B cell (primary cell): ENCODE results near the gene GET4. TPM values are rescaled to one million over a fixed set of nuclear protein-coding genes. Genes with fewer than 3 reads are reported as not detected.
"Not testable (repeated sequence)": the region's sequence is repeated elsewhere in the genome, so short reads cannot be mapped to it uniquely, and the experiment has no call there.

Source experiments
- ATAC-seq: fragments of 200-7000 bp; cut with Tn5 transposase; one replicate; pipeline ENCODE4 v1.10.0; 2021; ENCODE audit warnings: low read depth, mild to moderate bottlenecking, moderate number of reproducible peaks, moderate library complexity
- CTCF ChIA-PET: fragments of 350-600 bp; sonication (Branson Sonifier 250); formaldehyde crosslinking; loops from one replicate; lab custom pipeline; 2021; ENCODE audit warnings: antibody characterized with exemption, inconsistent platforms; lab: Charles Lee
- POLR2A ChIA-PET: fragments of 350-600 bp; sonication (Branson Sonifier 250); formaldehyde crosslinking; loops from one replicate; lab custom pipeline; 2021; ENCODE audit warnings: antibody characterized with exemption; lab: Charles Lee
- DNase-seq: peaks from one replicate; pipeline ENCODE4 v3.0.0; 2013
- H2AFZ ChIP-seq: 2 replicates; pipeline ENCODE4 v1.6.1; 2012; ENCODE audit warnings: mild to moderate bottlenecking, low read depth, low read length; ENCODE audit not compliant: insufficient read depth, poor library complexity, severe bottlenecking
- H3K27ac ChIP-seq, 2 donors: 1 replicate in 1 of 2; 2 replicates in 1 of 2; pipeline ENCODE4 v1.5.1; 2012 to 2013; ENCODE audit warnings: low read length in 2 of 2, mild to moderate bottlenecking in 2 of 2, moderate library complexity in 1 of 2
- H3K27me3 ChIP-seq, 4 experiments: fragments of 200-600 bp in 1 of 4; sonication (generic) in 1 of 4; replicated peaks in 1 of 4; 1 replicate in 2 of 4; 2 replicates in 2 of 4; pipeline versions ENCODE4 v1.6.1 to v1.7.0; 2013 to 2016; ENCODE audit warnings: low read length in 3 of 4, mild to moderate bottlenecking in 2 of 4, mixed read lengths in 1 of 4, moderate library complexity in 1 of 4; ENCODE audit not compliant: insufficient read depth in 4 of 4, control insufficient read depth in 3 of 4; ENCODE audit errors: control extremely low read depth in 1 of 4
- H3K36me3 ChIP-seq, 2 experiments: replicated peaks in 1 of 2; 1 replicate in 1 of 2; 2 replicates in 1 of 2; pipeline versions ENCODE4 v1.6.1 to v1.7.1; 2013; ENCODE audit warnings: low read length in 1 of 2; ENCODE audit not compliant: insufficient read depth in 2 of 2, control insufficient read depth in 1 of 2; ENCODE audit errors: control extremely low read depth in 1 of 2, extremely low read depth in 1 of 2
- H3K4me1 ChIP-seq, 2 donors: fragments of 200-600 bp in 1 of 2; sonication (generic) in 1 of 2; 1 replicate in 1 of 2; 2 replicates in 1 of 2; pipeline versions ENCODE4 v1.5.1 to v1.6.1; 2013 to 2017; ENCODE audit warnings: low read length in 2 of 2; ENCODE audit not compliant: control insufficient read depth in 2 of 2, insufficient read depth in 2 of 2
- H3K4me2 ChIP-seq: replicated peaks from 2 replicates; pipeline ENCODE3; 2012; ENCODE audit warnings: mild to moderate bottlenecking, low read depth, low read length; ENCODE audit not compliant: poor library complexity, severe bottlenecking
- H3K4me3 ChIP-seq, 5 experiments: fragments of 200-600 bp in 1 of 5; sonication (generic) in 1 of 5; 1 replicate in 3 of 5; 2 replicates in 2 of 5; pipeline versions ENCODE4 v1.5.1 to v1.7.0; 2011 to 2016; ENCODE audit warnings: low read length in 4 of 5, mild to moderate bottlenecking in 4 of 5, low read depth in 2 of 5, control low read depth in 1 of 5, moderate library complexity in 1 of 5; ENCODE audit not compliant: insufficient read depth in 1 of 5; ENCODE audit errors: control extremely low read depth in 1 of 5, extremely low read depth in 1 of 5
- H3K79me2 ChIP-seq: fragments of 200-600 bp; sonication (generic); one replicate; pipeline ENCODE4 v1.6.0; 2016; ENCODE audit warnings: low read length; ENCODE audit not compliant: control insufficient read depth, insufficient read depth
- H3K9ac ChIP-seq: fragments of 200-600 bp; sonication (generic); 2 replicates; pipeline ENCODE4 v1.6.1; 2017; ENCODE audit warnings: mild to moderate bottlenecking, low read length, moderate library complexity
- H3K9me3 ChIP-seq, 3 donors: one replicate each; pipeline versions ENCODE4 v1.6.1 to v1.7.1; 2013; ENCODE audit warnings: low read length in 2 of 3; ENCODE audit not compliant: control insufficient read depth in 2 of 3, insufficient read depth in 1 of 3; ENCODE audit errors: control extremely low read depth in 1 of 3
- H4K20me1 ChIP-seq: 2 replicates; pipeline ENCODE4 v1.6.0; 2012; ENCODE audit warnings: mild to moderate bottlenecking, low read length; ENCODE audit not compliant: insufficient read depth, control insufficient read depth, poor library complexity, severe bottlenecking
- H3K27ac Mint-ChIP-seq: one replicate; pipeline ENCODE4 v1.8.0; 2021; ENCODE audit warnings: mixed read lengths
- H3K27me3 Mint-ChIP-seq: one replicate; pipeline ENCODE4 v1.8.0; 2021; ENCODE audit warnings: mixed read lengths
- H3K4me1 Mint-ChIP-seq: one replicate; pipeline ENCODE4 v1.8.0; 2021; ENCODE audit warnings: mixed read lengths
- H3K4me3 Mint-ChIP-seq: one replicate; pipeline ENCODE4 v1.8.0; 2021; ENCODE audit warnings: mixed read lengths
- H3K9me3 Mint-ChIP-seq: one replicate; pipeline ENCODE4 v1.8.0; 2022; ENCODE audit warnings: mixed read lengths; ENCODE audit not compliant: insufficient read depth
- EZH2 ChIP-seq: IDR thresholded peaks from 2 replicates; pipeline ENCODE4 v1.6.1; 2012; ENCODE audit warnings: borderline replicate concordance, low read depth, mild to moderate bottlenecking, moderate library complexity, low read length; ENCODE audit not compliant: insufficient read depth, poor library complexity, severe bottlenecking
- WGBS: methylation state at CpG from one replicate; pipeline ENCODE4 v1.1.5; 2013; ENCODE audit warnings: missing lambda C conversion rate; ENCODE audit not compliant: insufficient coverage; 5-methylcytosine and 5-hydroxymethylcytosine counted together
- intact Hi-C: fragments of 100-400 bp; cut with micrococcal nuclease; formaldehyde crosslinking; loops from one replicate; pipeline ENCODE4 v1.10.0; 2022
- polyA plus RNA-seq: library from polyadenylated mRNA; depleted of rRNA; stranded (reverse); fragments of >200 nt; gene quantifications from 2 replicates; pipeline ENCODE4 v1.2.3, GENCODE V29; 2012
- total RNA-seq, 2 donors: library from RNA; stranded (reverse); fragments of 120-200 nt in 1 of 2; gene quantifications; 1 replicate in 1 of 2; 2 replicates in 1 of 2; pipeline versions ENCODE4 v1.2.3 to v1.2.4, GENCODE V29; 2013 to 2022
- TF ChIP-seq, protein P1 (sequence below): fragments of 200-600 bp; IDR thresholded peaks from one replicate; pipeline ENCODE4 v1.8.0; 2022; ENCODE audit warnings: antibody characterized with exemption, mild to moderate bottlenecking

GET4 gene
- total and polyA plus RNA-seq, 2 donors (not counting 1 experiment from before 2014, with no cell fraction given), result 53.5 to 65.5 TPM

DNA sequence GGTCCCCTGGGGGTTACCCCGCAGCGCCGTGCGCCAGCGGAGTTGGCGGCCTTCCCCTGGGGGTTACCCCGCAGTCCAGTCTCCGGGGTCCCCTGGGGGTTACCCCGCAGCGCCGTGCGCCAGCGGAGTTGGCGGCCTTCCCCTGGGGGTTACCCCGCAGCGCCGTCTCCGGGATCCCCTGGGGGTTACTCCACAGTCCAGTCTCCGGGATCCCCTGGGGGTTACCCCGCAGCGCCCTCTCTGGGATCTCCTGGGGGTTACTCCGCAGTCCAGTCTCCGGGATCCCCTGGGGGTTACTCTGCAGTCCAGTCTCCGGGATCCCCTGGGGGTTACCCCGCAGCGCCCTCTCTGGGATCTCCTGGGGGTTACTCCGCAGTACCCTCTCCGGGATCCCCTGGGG lies 28.6 kb upstream of the GET4 start:
- H4K20me1 ChIP-seq, POLR2A ChIA-PET, DNase-seq, H3K9me3 Mint-ChIP-seq, H3K27me3 Mint-ChIP-seq, H3K4me2 ChIP-seq, H3K27ac ChIP-seq, H3K27me3 ChIP-seq, H3K4me1 Mint-ChIP-seq, H3K27ac Mint-ChIP-seq, H3K4me3 ChIP-seq, intact Hi-C loops, H3K9me3 ChIP-seq, H2AFZ ChIP-seq, H3K4me1 ChIP-seq, ATAC-seq, CTCF ChIA-PET, H3K9ac ChIP-seq, H3K4me3 Mint-ChIP-seq: not testable (repeated sequence)
- H3K36me3 ChIP-seq, result peaks cover 3 to 62% of the 10 kb centered on the region in 2 experiments
- 90% methylated on average over 16 of the region's 28 CpGs for WGBS
- H3K79me2 ChIP-seq, result peaks cover 27% of the 10 kb centered on the region

DNA sequence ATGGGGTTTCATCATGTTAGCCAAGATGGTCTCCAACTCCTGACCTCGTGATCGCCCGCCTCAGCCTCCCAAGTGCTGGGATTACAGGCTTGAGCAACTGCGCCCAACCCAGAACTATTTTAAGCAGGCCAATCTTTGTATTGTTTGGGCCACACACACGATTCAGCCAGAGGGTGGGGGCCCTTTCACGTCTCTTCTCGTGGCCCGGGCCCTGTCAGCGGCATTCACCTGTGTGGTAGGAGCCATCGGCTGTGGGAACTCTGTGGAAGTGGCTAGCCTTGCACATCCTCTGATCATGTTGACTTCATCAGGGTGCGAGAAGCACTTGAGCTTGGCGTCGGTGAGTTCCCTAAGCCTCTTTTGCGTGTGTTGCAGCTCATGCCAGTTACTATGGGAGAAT lies 27.2 kb upstream of the GET4 start:
- ATAC-seq (no peak), DNase-seq (no peak)
- Histone ChIP-seq H2AFZ (no peak overlapping the region), H3K4me3 (no peak overlapping the region), H3K79me2 (peaks cover 16% of the 10 kb centered on the region), H3K9me3 (peaks cover 0 to 8% (median 0%) of the 10 kb centered on the region in 3 donors), H3K4me2 (no peak overlapping the region), H3K27ac (no peak overlapping the region), H3K27me3 (no peaks in the 10 kb centered on the region), H4K20me1 (peaks cover 6% of the 10 kb centered on the region), H3K36me3 (peaks cover 3 to 62% of the 10 kb centered on the region in 2 experiments), H3K4me1 (no peaks in the 10 kb centered on the region), H3K9ac (no peak overlapping the region)
- Mint-ChIP-seq H3K4me3 (no peak overlapping the region), H3K27ac (no peak overlapping the region), H3K9me3 (no peaks in the 10 kb centered on the region), H3K4me1 (no peaks in the 10 kb centered on the region), H3K27me3 (no peaks in the 10 kb centered on the region)
- ChIA-PET POLR2A (no interaction called here), CTCF (no interaction called here)
- TF ChIP-seq, protein P1, sequence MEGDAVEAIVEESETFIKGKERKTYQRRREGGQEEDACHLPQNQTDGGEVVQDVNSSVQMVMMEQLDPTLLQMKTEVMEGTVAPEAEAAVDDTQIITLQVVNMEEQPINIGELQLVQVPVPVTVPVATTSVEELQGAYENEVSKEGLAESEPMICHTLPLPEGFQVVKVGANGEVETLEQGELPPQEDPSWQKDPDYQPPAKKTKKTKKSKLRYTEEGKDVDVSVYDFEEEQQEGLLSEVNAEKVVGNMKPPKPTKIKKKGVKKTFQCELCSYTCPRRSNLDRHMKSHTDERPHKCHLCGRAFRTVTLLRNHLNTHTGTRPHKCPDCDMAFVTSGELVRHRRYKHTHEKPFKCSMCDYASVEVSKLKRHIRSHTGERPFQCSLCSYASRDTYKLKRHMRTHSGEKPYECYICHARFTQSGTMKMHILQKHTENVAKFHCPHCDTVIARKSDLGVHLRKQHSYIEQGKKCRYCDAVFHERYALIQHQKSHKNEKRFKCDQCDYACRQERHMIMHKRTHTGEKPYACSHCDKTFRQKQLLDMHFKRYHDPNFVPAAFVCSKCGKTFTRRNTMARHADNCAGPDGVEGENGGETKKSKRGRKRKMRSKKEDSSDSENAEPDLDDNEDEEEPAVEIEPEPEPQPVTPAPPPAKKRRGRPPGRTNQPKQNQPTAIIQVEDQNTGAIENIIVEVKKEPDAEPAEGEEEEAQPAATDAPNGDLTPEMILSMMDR, result no peak
- TF ChIP-seq EZH2, result no peak
- intact Hi-C loops, result no loop called here
- 95% methylated on average over 14 of the region's 14 CpGs for WGBS
